K562 (cell line): ENCODE results near the gene PDE8B. TPM values are rescaled to one million over a fixed set of nuclear protein-coding genes. Genes with fewer than 3 reads are reported as not detected.

Source experiments
- ATAC-seq: fragments of 200-7000 bp; cut with Tn5 transposase; 3 replicates; pipeline ENCODE4 v1.9.1; 2020; ENCODE audit warnings: moderate library complexity
- BruUV-seq: library from RNA; stranded (reverse); fragments of 400-500 nt; replicated peaks from 2 replicates; lab custom pipeline; 2021; lab: Mats Ljungman, UMichigan
- CTCF ChIA-PET: fragments of 300-600 bp; formaldehyde crosslinking; extraction: SDS; loops from one replicate; lab custom pipeline; 2021; ENCODE audit warnings: low intra/inter-chr PET ratio; lab: Yijun Ruan, JAX
- POLR2A ChIA-PET: fragments of 300-600, 350-650 bp; sonication (Branson Sonifier 250); formaldehyde crosslinking; extraction: SDS; loops from one replicate; lab custom pipeline; 2021; ENCODE audit warnings: antibody characterized with exemption, inconsistent platforms; lab: Yijun Ruan, JAX
- DNase-seq, 4 experiments: peaks; one replicate each; pipeline versions ENCODE4 v3.0.0 to v3.0.0-alpha.2; 2011 to 2018; ENCODE audit warnings: low spot score in 3 of 4, mixed read lengths in 3 of 4; ENCODE audit errors: extremely low read depth in 1 of 4
- FAIRE-seq: peaks from 2 replicates; lab custom pipeline; 2011; peaks lifted over from hg19 to GRCh38; lab: Jason Lieb, UNC
- H2AFZ ChIP-seq: 2 replicates; pipeline ENCODE4 v1.6.0; 2011; ENCODE audit warnings: low read depth, low read length, control low read depth, inconsistent platforms
- H3K27ac ChIP-seq: fragments of 200-600 bp; 3 replicates; pipeline ENCODE4 v1.8.0; 2011; ENCODE audit warnings: low read depth, mild to moderate bottlenecking, control low read depth, inconsistent platforms, low read length, moderate library complexity, mixed read lengths; ENCODE audit errors: extremely low read depth
- H3K27me3 ChIP-seq, 2 experiments: fragments of 300-600 bp in 1 of 2; 2 replicates in 1 of 2; 3 replicates in 1 of 2; pipeline versions ENCODE4 v1.6.0 to v1.8.0; 2011; ENCODE audit warnings: inconsistent platforms in 2 of 2, low read length in 2 of 2, mild to moderate bottlenecking in 1 of 2, mixed read lengths in 1 of 2, moderate library complexity in 1 of 2; ENCODE audit not compliant: control insufficient read depth in 2 of 2, insufficient read depth in 2 of 2
- H3K36me3 ChIP-seq: fragments of 300-600 bp; 3 replicates; pipeline ENCODE4 v1.8.0; 2011; ENCODE audit warnings: mild to moderate bottlenecking, low read length, inconsistent platforms; ENCODE audit not compliant: control insufficient read depth, insufficient read depth
- H3K4me1 ChIP-seq, 2 experiments: fragments of 200-600 bp in 1 of 2; replicated peaks in 1 of 2; 2 replicates in 1 of 2; 3 replicates in 1 of 2; pipeline versions ENCODE4 v1.5.1 to v1.8.0; 2011; ENCODE audit warnings: inconsistent platforms in 2 of 2, low read length in 2 of 2, mild to moderate bottlenecking in 1 of 2, mixed read lengths in 1 of 2, moderate library complexity in 1 of 2; ENCODE audit not compliant: control insufficient read depth in 2 of 2, insufficient read depth in 2 of 2
- H3K4me2 ChIP-seq: 2 replicates; pipeline ENCODE4 v1.6.1; 2011; ENCODE audit warnings: low read length, control low read depth, inconsistent platforms, mixed read lengths; ENCODE audit not compliant: insufficient read depth
- H3K4me3 ChIP-seq: fragments of 200-600 bp; sonication (generic), shearing (Covaris generic); 2 replicates; pipeline ENCODE4 v1.5.1; 2016; ENCODE audit warnings: control low read depth, inconsistent platforms
- H3K79me2 ChIP-seq: fragments of 200-600 bp; 3 replicates; pipeline ENCODE4 v1.8.0; 2011; ENCODE audit warnings: low read length, inconsistent platforms; ENCODE audit not compliant: control insufficient read depth, insufficient read depth
- H3K9ac ChIP-seq, 2 experiments: 2 replicates each; pipeline versions ENCODE4 v1.6.0 to v1.6.1; 2011; ENCODE audit warnings: low read depth in 2 of 2, low read length in 2 of 2, control low read depth in 1 of 2, inconsistent platforms in 1 of 2, mild to moderate bottlenecking in 1 of 2, mixed read lengths in 1 of 2; ENCODE audit not compliant: insufficient read depth in 1 of 2
- H3K9me1 ChIP-seq: one replicate; pipeline ENCODE4 v1.6.0; 2011; ENCODE audit warnings: inconsistent platforms, mild to moderate bottlenecking, low read length, moderate library complexity; ENCODE audit not compliant: control insufficient read depth, insufficient read depth
- H3K9me3 ChIP-seq: replicated peaks from 2 replicates; pipeline ENCODE4 v1.5.1; 2011; ENCODE audit warnings: low read depth, low read length, inconsistent platforms; ENCODE audit not compliant: control insufficient read depth, insufficient read depth
- H4K20me1 ChIP-seq: replicated peaks from 2 replicates; pipeline ENCODE4 v1.6.1; 2011; ENCODE audit warnings: low read length, inconsistent platforms, mixed read lengths; ENCODE audit not compliant: control insufficient read depth, insufficient read depth
- ARID2 ChIP-seq: fragments of 450-650 bp; IDR thresholded peaks from 2 replicates; pipeline ENCODE4 v1.6.1; 2017; ENCODE audit warnings: antibody characterized with exemption, mild to moderate bottlenecking
- ATF4 ChIP-seq: fragments of 450-650 bp; formaldehyde crosslinking; IDR thresholded peaks from 2 replicates; pipeline ENCODE4 v1.4.0; 2022; ENCODE audit warnings: mild to moderate bottlenecking, moderate library complexity
- CREB1 ChIP-seq, 2 experiments: sonication (generic) in 1 of 2; formaldehyde crosslinking in 1 of 2; IDR thresholded peaks; 2 replicates each; pipeline versions ENCODE4 v1.6.1 to v1.8.0; 2012 to 2022; ENCODE audit warnings: inconsistent platforms in 1 of 2, mild to moderate bottlenecking in 1 of 2, missing genetic modification reagents in 1 of 2, moderate library complexity in 1 of 2
- IRF1 ChIP-seq: sonication (generic); formaldehyde crosslinking; IDR thresholded peaks from 2 replicates; pipeline ENCODE4 v1.8.0; 2022; ENCODE audit warnings: missing genetic modification reagents, mild to moderate bottlenecking, borderline replicate concordance
- ZNF282 ChIP-seq: sonication (generic); formaldehyde crosslinking; IDR thresholded peaks from 2 replicates; pipeline ENCODE4 v1.8.1; 2023; ENCODE audit warnings: missing genetic modification reagents
- ZNF395 ChIP-seq: fragments of 200-800 bp; sonication (Bioruptor generic); IDR thresholded peaks from 2 replicates; pipeline ENCODE4 v1.6.1; 2017; ENCODE audit warnings: missing genetic modification characterization, missing compliant biosample characterization
- WGBS: fragments of 100-300 bp; shearing (Covaris generic); methylation state at CpG from one replicate; pipeline ENCODE4 v1.1.6; 2016; ENCODE audit warnings: low coverage, mixed read lengths; ENCODE audit not compliant: insufficient coverage; ENCODE audit errors: missing lambda C conversion rate; 5-methylcytosine and 5-hydroxymethylcytosine counted together
- in situ Hi-C: fragments of 300-500 bp; cut with MboI; formaldehyde crosslinking; loops from 4 replicates; pipeline ENCODE4 v1.15.0; 2018; ENCODE audit warnings: inconsistent platforms, mixed read lengths
- intact Hi-C: fragments of 100-400 bp; cut with micrococcal nuclease; formaldehyde crosslinking; loops from 2 replicates; pipeline ENCODE4 v1.14.2; 2022
- polyA plus RNA-seq, 8 experiments: library from polyadenylated mRNA; depleted of rRNA in 4 of 8; stranded (reverse) in 5 of 8; unstranded in 3 of 8; fragments of >200 nt; fragmentation: Nextera tagmentation in 2 of 8; fragmentation: Illumina TruSeq in 1 of 8; extraction: Ambion mirVana in 2 of 8; extraction: Trizol in 1 of 8; gene quantifications; 2 replicates each; pipeline versions ENCODE4 v1.2.1 to v1.2.3, GENCODE V29; 2011 to 2014; ENCODE audit warnings: inconsistent platforms in 1 of 8, missing spikeins in 1 of 8
- total RNA-seq, 7 experiments: library from RNA; depleted of rRNA in 6 of 7; stranded (reverse); fragments of >200 nt in 6 of 7; fragmentation: Illumina TruSeq in 2 of 7; extraction: Trizol in 2 of 7; gene quantifications; 2 replicates each; pipeline versions ENCODE4 v1.2.1 to v1.2.3, GENCODE V29; 2011 to 2021; ENCODE audit warnings: low replicate concordance in 1 of 7
- TF ChIP-seq, protein P1 (sequence below): fragments of 450-650 bp; formaldehyde crosslinking; IDR thresholded peaks from 2 replicates; pipeline ENCODE4 v1.4.0; 2020; ENCODE audit warnings: mild to moderate bottlenecking, moderate library complexity
- TF ChIP-seq, protein P2 (sequence below): sonication (generic); formaldehyde crosslinking; IDR thresholded peaks from 2 replicates; pipeline ENCODE4 v1.8.1; 2023; ENCODE audit warnings: missing genetic modification reagents, mild to moderate bottlenecking, borderline replicate concordance

The PDE8B gene
- total and polyA plus RNA-seq, 9 of the 15 experiments (the other 6 are each of a cell fraction or from before 2014, with no cell fraction given): 0.15 to 0.28 TPM; not detected in 7

GRCh38 chr5:77302247-77302646 is 91.8 kb downstream of the PDE8B start (continued):
- TF ChIP-seq ZNF395 (CRISPR knock-in tag) (no peak), CREB1 (IDR thresholded peaks at IDR 0.05) (no peak), CREB1 (CRISPR knock-in tag; IDR thresholded peaks at IDR 0.05) (no peak), ATF4 (CRISPR knock-in tag) (no peak)
- TF ChIP-seq, protein P1, sequence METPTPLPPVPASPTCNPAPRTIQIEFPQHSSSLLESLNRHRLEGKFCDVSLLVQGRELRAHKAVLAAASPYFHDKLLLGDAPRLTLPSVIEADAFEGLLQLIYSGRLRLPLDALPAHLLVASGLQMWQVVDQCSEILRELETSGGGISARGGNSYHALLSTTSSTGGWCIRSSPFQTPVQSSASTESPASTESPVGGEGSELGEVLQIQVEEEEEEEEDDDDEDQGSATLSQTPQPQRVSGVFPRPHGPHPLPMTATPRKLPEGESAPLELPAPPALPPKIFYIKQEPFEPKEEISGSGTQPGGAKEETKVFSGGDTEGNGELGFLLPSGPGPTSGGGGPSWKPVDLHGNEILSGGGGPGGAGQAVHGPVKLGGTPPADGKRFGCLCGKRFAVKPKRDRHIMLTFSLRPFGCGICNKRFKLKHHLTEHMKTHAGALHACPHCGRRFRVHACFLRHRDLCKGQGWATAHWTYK (CRISPR knock-in tag): no peak

DNA sequence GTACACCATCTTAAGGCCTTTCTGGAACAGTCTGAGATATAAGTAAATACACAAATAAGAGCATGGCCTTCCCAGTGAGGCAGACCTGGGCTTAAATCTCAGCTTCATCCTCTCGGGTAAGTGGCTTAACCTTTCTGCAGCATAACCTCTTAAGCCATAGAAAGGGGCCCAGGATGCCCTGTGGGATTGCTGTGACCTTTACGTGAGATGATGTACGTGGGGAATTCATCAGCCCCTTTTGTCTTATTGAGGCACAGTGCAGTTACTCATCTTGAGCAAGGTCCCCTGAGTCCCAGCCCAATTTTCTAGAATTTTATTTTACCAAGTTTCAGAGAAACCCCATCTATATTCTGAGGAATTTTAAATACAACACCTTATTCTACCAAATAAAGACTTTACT is 92.2 kb downstream of the PDE8B start:
- CTCF ChIA-PET: no interaction called here
- no peak overlapping the region for H3K27ac ChIP-seq
- ATAC-seq (no peak), FAIRE-seq (no peak), DNase-seq (no peak)
- intact Hi-C loops: no loop called here
- H2AFZ ChIP-seq: no peak overlapping the region
- H3K9me1 ChIP-seq: no peaks in the 10 kb centered on the region
- BruUV-seq: no TSS peak
- H3K9ac ChIP-seq: no peak overlapping the region
- POLR2A ChIA-PET: no interaction called here
- H3K36me3 ChIP-seq: no peaks in the 10 kb centered on the region
- H4K20me1 ChIP-seq: no peaks in the 10 kb centered on the region; the same call in 1 of the 2 replicates
- H3K4me1 ChIP-seq: no peaks in the 10 kb centered on the region
- H3K4me2 ChIP-seq: no peak overlapping the region
- no peaks in the 10 kb centered on the region for H3K9me3 ChIP-seq
- WGBS: 0% methylated on average over 3 of the region's 3 CpGs
- in situ Hi-C loops: no loop called here
- no peaks in the 10 kb centered on the region for H3K79me2 ChIP-seq
- H3K27me3 ChIP-seq: peaks cover 3 to 15% of the 10 kb centered on the region in 2 experiments; a peak in 3 of 5 replicates
- H3K4me3 ChIP-seq: no peak overlapping the region
- TF ChIP-seq ARID2 (no peak), IRF1 (no peak), ZNF395 (CRISPR knock-in tag) (no peak), ZNF282 (CRISPR knock-in tag) (no peak)
- TF ChIP-seq, protein P2, sequence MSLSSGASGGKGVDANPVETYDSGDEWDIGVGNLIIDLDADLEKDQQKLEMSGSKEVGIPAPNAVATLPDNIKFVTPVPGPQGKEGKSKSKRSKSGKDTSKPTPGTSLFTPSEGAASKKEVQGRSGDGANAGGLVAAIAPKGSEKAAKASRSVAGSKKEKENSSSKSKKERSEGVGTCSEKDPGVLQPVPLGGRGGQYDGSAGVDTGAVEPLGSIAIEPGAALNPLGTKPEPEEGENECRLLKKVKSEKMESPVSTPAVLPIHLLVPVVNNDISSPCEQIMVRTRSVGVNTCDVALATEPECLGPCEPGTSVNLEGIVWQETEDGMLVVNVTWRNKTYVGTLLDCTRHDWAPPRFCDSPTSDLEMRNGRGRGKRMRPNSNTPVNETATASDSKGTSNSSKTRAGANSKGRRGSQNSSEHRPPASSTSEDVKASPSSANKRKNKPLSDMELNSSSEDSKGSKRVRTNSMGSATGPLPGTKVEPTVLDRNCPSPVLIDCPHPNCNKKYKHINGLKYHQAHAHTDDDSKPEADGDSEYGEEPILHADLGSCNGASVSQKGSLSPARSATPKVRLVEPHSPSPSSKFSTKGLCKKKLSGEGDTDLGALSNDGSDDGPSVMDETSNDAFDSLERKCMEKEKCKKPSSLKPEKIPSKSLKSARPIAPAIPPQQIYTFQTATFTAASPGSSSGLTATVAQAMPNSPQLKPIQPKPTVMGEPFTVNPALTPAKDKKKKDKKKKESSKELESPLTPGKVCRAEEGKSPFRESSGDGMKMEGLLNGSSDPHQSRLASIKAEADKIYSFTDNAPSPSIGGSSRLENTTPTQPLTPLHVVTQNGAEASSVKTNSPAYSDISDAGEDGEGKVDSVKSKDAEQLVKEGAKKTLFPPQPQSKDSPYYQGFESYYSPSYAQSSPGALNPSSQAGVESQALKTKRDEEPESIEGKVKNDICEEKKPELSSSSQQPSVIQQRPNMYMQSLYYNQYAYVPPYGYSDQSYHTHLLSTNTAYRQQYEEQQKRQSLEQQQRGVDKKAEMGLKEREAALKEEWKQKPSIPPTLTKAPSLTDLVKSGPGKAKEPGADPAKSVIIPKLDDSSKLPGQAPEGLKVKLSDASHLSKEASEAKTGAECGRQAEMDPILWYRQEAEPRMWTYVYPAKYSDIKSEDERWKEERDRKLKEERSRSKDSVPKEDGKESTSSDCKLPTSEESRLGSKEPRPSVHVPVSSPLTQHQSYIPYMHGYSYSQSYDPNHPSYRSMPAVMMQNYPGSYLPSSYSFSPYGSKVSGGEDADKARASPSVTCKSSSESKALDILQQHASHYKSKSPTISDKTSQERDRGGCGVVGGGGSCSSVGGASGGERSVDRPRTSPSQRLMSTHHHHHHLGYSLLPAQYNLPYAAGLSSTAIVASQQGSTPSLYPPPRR (CRISPR knock-in tag): no peak
